SK-N-SH treated with all-trans-retinoic acid at 6 μM for 48 hours (cell line): ENCODE data around the gene C10orf105.

ENCODE experiments used
- ATAC-seq: fragments of 200-7000 bp; cut with Tn5 transposase; 3 replicates; pipeline ENCODE4 v1.9.1; 2020; ENCODE audit warnings: mild to moderate bottlenecking, moderate library complexity
- ARNTL ChIP-seq: fragments of 450-650 bp; formaldehyde crosslinking; IDR thresholded peaks from 2 replicates; pipeline ENCODE4 v1.5.0; 2020; ENCODE audit warnings: low read depth, mild to moderate bottlenecking, moderate library complexity, borderline replicate concordance
- BACH2 ChIP-seq: fragments of 250-450 bp; sonication (Bioruptor Pico); IDR thresholded peaks from 2 replicates; pipeline ENCODE4 v1.9.0; 2021; ENCODE audit warnings: mild to moderate bottlenecking, borderline replicate concordance
- CSDC2 ChIP-seq: fragments of 250-450 bp; sonication (Bioruptor Pico); IDR thresholded peaks from 2 replicates; pipeline ENCODE4 v1.5.0; 2020; ENCODE audit warnings: mild to moderate bottlenecking, moderate library complexity
- ESRRG ChIP-seq: fragments of 250-450 bp; sonication (Bioruptor Pico); IDR thresholded peaks from 2 replicates; pipeline ENCODE4 v1.6.1; 2021; ENCODE audit warnings: mild to moderate bottlenecking
- GLIS3 ChIP-seq: fragments of 250-450 bp; sonication (Bioruptor Pico); IDR thresholded peaks from 2 replicates; pipeline ENCODE4 v1.5.0; 2020; ENCODE audit warnings: mild to moderate bottlenecking, moderate library complexity
- ISL1 ChIP-seq: fragments of 250-450 bp; sonication (Bioruptor Pico); IDR thresholded peaks from 2 replicates; pipeline ENCODE4 v2.1.2; 2022; ENCODE audit warnings: mild to moderate bottlenecking, moderate library complexity
- OSR1 ChIP-seq: fragments of 250-450 bp; sonication (Bioruptor Pico); IDR thresholded peaks from 2 replicates; pipeline ENCODE4 v1.8.0; 2022; ENCODE audit warnings: moderate library complexity, mild to moderate bottlenecking, inconsistent platforms
- PPARA ChIP-seq: fragments of 250-450 bp; sonication (Bioruptor Pico); IDR thresholded peaks from 2 replicates; pipeline ENCODE4 v1.5.0; 2020; ENCODE audit warnings: mild to moderate bottlenecking, borderline replicate concordance
- SNAI2 ChIP-seq: fragments of 250-450 bp; sonication (Bioruptor Pico); IDR thresholded peaks from 2 replicates; pipeline ENCODE4 v1.5.0; 2020; ENCODE audit warnings: mild to moderate bottlenecking, moderate library complexity
- TCF4 ChIP-seq: fragments of 250-450 bp; sonication (Bioruptor Pico); IDR thresholded peaks from 2 replicates; pipeline ENCODE4 v1.8.0; 2021; ENCODE audit warnings: mild to moderate bottlenecking, moderate library complexity, borderline replicate concordance
- TOX ChIP-seq: fragments of 250-450 bp; sonication (Bioruptor Pico); IDR thresholded peaks from 2 replicates; pipeline ENCODE4 v1.8.0; 2021; ENCODE audit warnings: mild to moderate bottlenecking, moderate library complexity, borderline replicate concordance
- ZC3H10 ChIP-seq: fragments of 250-450 bp; sonication (Bioruptor Pico); IDR thresholded peaks from 2 replicates; pipeline ENCODE4 v1.5.1; 2021; ENCODE audit warnings: mild to moderate bottlenecking, moderate library complexity
- ZFP3 ChIP-seq: fragments of 250-450 bp; sonication (Bioruptor Pico); IDR thresholded peaks from 2 replicates; pipeline ENCODE4 v1.5.0; 2020; ENCODE audit warnings: mild to moderate bottlenecking, moderate library complexity
- ZFP30 ChIP-seq: fragments of 450-650 bp; formaldehyde crosslinking; IDR thresholded peaks from 2 replicates; pipeline ENCODE4 v1.5.0; 2022; ENCODE audit warnings: mild to moderate bottlenecking, moderate library complexity
- ZNF70 ChIP-seq: fragments of 450-650 bp; formaldehyde crosslinking; IDR thresholded peaks from 2 replicates; pipeline ENCODE4 v1.5.0; 2020; ENCODE audit warnings: mild to moderate bottlenecking, moderate library complexity
- TF ChIP-seq, protein P1 (sequence below): fragments of 250-450 bp; sonication (Bioruptor Pico); IDR thresholded peaks from 2 replicates; pipeline ENCODE4 v1.8.0; 2020; ENCODE audit warnings: mild to moderate bottlenecking, moderate library complexity, borderline replicate concordance
- TF ChIP-seq, protein P2 (sequence below): fragments of 250-450 bp; sonication (Bioruptor Pico); IDR thresholded peaks from 2 replicates; pipeline ENCODE4 v1.5.1; 2020; ENCODE audit warnings: low read depth, mild to moderate bottlenecking, moderate library complexity
- TF ChIP-seq, protein P3 (sequence below): fragments of 250-450 bp; sonication (Bioruptor Pico); IDR thresholded peaks from 2 replicates; pipeline ENCODE4 v1.5.0; 2020; ENCODE audit warnings: mild to moderate bottlenecking, moderate library complexity
- TF ChIP-seq, protein P4 (sequence below): fragments of 250-450 bp; sonication (Bioruptor Pico); IDR thresholded peaks from 2 replicates; pipeline ENCODE4 v1.5.1; 2021; ENCODE audit warnings: mild to moderate bottlenecking, moderate library complexity
- TF ChIP-seq, protein P5 (sequence below): fragments of 250-450 bp; sonication (Bioruptor Pico); IDR thresholded peaks from 2 replicates; pipeline ENCODE4 v1.8.0; 2021; ENCODE audit warnings: low read depth, mild to moderate bottlenecking, moderate library complexity, borderline replicate concordance

Gene C10orf105

DNA sequence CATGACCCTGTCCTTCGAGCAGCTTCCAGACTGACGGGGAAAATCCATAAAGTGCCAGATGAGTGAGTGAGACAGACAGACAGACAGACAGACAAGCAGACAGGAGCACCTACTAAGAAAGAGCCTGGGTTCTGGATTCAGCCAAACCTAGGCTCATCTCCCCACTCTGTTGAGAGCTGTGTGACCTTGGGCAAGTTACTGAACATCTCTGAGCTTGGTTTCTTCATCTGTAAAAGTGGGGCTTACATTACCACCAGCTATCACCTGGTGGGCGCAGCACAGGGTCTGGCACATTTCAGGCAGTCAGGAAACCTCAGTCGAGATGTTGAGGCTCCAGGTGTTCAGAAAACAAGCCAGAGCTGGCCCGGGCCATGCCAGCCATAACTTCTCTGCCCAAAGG, 37.6 kb downstream of the C10orf105 start:
- TF ChIP-seq BACH2 (CRISPR knock-in tag) = no peak
- no peak for TF ChIP-seq PPARA (CRISPR knock-in tag)
- no peak for TF ChIP-seq ZFP30 (CRISPR knock-in tag)
- TF ChIP-seq GLIS3 (CRISPR knock-in tag) = no peak
- TF ChIP-seq, protein P1, sequence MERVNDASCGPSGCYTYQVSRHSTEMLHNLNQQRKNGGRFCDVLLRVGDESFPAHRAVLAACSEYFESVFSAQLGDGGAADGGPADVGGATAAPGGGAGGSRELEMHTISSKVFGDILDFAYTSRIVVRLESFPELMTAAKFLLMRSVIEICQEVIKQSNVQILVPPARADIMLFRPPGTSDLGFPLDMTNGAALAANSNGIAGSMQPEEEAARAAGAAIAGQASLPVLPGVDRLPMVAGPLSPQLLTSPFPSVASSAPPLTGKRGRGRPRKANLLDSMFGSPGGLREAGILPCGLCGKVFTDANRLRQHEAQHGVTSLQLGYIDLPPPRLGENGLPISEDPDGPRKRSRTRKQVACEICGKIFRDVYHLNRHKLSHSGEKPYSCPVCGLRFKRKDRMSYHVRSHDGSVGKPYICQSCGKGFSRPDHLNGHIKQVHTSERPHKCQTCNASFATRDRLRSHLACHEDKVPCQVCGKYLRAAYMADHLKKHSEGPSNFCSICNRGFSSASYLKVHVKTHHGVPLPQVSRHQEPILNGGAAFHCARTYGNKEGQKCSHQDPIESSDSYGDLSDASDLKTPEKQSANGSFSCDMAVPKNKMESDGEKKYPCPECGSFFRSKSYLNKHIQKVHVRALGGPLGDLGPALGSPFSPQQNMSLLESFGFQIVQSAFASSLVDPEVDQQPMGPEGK = no peak
- no peak for TF ChIP-seq TCF4
- TF ChIP-seq, protein P2, sequence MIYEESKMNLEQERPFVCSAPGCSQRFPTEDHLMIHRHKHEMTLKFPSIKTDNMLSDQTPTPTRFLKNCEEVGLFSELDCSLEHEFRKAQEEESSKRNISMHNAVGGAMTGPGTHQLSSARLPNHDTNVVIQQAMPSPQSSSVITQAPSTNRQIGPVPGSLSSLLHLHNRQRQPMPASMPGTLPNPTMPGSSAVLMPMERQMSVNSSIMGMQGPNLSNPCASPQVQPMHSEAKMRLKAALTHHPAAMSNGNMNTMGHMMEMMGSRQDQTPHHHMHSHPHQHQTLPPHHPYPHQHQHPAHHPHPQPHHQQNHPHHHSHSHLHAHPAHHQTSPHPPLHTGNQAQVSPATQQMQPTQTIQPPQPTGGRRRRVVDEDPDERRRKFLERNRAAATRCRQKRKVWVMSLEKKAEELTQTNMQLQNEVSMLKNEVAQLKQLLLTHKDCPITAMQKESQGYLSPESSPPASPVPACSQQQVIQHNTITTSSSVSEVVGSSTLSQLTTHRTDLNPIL (CRISPR knock-in tag) = no peak
- no peak for TF ChIP-seq SNAI2 (CRISPR knock-in tag)
- TF ChIP-seq TOX (CRISPR knock-in tag) = no peak
- no peak for TF ChIP-seq ZFP3 (CRISPR knock-in tag)
- ATAC-seq = no peak

DNA sequence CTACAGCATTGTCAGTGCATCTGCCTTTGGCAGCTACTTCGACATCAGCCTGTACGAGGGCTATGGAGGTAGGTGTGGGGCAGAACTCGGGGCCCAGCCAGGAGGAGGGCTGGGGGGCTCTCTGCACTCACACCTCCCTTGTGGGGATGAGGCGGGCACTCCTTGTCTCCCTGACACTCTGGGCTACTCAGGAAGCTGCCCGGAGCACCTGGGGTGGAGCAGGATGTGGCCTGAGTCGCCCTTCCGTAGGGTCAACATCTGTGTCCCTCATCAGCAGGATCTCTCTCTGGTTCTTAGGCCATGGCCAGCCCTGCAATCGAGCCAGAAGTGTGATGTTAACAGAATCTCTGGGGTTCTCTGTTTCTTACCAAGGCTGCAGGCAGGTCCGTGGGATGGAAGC, 40.2 kb downstream of the C10orf105 start:
- no peak for ATAC-seq

More for the DNA sequence above, 40.2 kb downstream of the C10orf105 start:
- TF ChIP-seq ARNTL (CRISPR knock-in tag) (no peak), TOX (CRISPR knock-in tag) (no peak), OSR1 (CRISPR knock-in tag) (no peak), ISL1 (CRISPR knock-in tag) (no peak), ZFP30 (CRISPR knock-in tag) (no peak), SNAI2 (CRISPR knock-in tag) (no peak), ZC3H10 (no peak), GLIS3 (CRISPR knock-in tag) (no peak), CSDC2 (no peak), ZFP3 (CRISPR knock-in tag) (no peak), ZNF70 (CRISPR knock-in tag) (no peak), TCF4 (no peak), ESRRG (CRISPR knock-in tag) (no peak)
- TF ChIP-seq, protein P1 = no peak
- TF ChIP-seq, protein P3, sequence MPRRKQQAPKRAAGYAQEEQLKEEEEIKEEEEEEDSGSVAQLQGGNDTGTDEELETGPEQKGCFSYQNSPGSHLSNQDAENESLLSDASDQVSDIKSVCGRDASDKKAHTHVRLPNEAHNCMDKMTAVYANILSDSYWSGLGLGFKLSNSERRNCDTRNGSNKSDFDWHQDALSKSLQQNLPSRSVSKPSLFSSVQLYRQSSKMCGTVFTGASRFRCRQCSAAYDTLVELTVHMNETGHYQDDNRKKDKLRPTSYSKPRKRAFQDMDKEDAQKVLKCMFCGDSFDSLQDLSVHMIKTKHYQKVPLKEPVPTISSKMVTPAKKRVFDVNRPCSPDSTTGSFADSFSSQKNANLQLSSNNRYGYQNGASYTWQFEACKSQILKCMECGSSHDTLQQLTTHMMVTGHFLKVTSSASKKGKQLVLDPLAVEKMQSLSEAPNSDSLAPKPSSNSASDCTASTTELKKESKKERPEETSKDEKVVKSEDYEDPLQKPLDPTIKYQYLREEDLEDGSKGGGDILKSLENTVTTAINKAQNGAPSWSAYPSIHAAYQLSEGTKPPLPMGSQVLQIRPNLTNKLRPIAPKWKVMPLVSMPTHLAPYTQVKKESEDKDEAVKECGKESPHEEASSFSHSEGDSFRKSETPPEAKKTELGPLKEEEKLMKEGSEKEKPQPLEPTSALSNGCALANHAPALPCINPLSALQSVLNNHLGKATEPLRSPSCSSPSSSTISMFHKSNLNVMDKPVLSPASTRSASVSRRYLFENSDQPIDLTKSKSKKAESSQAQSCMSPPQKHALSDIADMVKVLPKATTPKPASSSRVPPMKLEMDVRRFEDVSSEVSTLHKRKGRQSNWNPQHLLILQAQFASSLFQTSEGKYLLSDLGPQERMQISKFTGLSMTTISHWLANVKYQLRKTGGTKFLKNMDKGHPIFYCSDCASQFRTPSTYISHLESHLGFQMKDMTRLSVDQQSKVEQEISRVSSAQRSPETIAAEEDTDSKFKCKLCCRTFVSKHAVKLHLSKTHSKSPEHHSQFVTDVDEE (CRISPR knock-in tag) = no peak
- TF ChIP-seq, protein P2 (CRISPR knock-in tag) = no peak
- TF ChIP-seq, protein P4, sequence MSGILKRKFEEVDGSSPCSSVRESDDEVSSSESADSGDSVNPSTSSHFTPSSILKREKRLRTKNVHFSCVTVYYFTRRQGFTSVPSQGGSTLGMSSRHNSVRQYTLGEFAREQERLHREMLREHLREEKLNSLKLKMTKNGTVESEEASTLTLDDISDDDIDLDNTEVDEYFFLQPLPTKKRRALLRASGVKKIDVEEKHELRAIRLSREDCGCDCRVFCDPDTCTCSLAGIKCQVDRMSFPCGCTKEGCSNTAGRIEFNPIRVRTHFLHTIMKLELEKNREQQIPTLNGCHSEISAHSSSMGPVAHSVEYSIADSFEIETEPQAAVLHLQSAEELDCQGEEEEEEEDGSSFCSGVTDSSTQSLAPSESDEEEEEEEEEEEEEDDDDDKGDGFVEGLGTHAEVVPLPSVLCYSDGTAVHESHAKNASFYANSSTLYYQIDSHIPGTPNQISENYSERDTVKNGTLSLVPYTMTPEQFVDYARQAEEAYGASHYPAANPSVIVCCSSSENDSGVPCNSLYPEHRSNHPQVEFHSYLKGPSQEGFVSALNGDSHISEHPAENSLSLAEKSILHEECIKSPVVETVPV = no peak
- TF ChIP-seq, protein P5, sequence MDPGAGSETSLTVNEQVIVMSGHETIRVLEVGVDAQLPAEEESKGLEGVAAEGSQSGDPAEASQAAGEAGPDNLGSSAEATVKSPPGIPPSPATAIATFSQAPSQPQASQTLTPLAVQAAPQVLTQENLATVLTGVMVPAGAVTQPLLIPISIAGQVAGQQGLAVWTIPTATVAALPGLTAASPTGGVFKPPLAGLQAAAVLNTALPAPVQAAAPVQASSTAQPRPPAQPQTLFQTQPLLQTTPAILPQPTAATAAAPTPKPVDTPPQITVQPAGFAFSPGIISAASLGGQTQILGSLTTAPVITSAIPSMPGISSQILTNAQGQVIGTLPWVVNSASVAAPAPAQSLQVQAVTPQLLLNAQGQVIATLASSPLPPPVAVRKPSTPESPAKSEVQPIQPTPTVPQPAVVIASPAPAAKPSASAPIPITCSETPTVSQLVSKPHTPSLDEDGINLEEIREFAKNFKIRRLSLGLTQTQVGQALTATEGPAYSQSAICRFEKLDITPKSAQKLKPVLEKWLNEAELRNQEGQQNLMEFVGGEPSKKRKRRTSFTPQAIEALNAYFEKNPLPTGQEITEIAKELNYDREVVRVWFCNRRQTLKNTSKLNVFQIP (CRISPR knock-in tag) = no peak
